ENCODE data around the gene C10orf105.

Gene C10orf105

DNA sequence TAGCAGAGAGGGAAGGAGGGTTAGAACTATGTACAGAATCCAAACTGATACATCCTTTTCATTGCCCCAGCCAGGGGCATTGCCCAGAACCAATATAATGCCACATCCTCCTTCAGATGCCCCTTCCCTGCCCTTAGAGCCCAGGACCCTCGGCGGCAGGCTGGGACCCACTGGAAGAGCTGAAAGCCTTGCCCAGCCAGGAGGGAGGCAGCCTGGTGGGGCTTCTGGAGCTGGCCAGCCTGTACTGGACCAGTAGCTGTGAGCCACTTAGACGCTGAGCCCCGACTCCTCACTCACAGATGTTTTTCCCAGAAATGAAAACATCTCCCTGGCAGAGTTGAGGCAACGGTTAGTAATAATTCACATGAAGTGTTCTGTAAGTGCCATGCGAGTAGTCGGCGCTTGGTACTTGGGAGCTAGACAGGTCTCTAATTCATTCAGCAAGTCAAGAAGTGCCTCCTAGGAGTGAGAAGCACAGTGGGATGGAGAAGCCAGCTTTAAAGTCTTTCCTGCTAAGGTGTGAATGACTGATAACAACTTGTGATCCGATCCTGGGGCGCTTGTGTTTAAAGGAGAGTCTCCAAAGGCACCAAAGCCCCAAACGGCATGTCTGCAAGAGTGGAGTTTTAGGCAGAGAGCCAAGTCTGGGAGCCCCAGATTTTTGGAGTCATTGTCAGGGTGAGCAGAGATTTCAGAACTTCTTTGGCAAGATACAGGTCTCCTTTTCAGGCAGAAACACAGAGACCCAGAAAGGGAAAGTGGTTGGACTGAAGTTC is 44.0 kb upstream of the C10orf105 start:
- no peaks in the 10 kb centered on the region for H3K27me3 ChIP-seq (ENCODE audit: insufficient read depth, insufficient read length)
- H3K9me3 ChIP-seq (ENCODE audit: insufficient read depth, low read length), result no peaks in the 10 kb centered on the region
- no peaks in the 10 kb centered on the region for H3K36me3 ChIP-seq (ENCODE audit: insufficient read depth, insufficient read length, low read length)
- TF ChIP-seq SUZ12 (IDR thresholded peaks at IDR 0.05; ENCODE audit: extremely low read depth, insufficient read depth, insufficient read length) (no peak), ZNF274 (IDR thresholded peaks at IDR 0.05; ENCODE audit: low read depth, low read length) (no peak), YY1 (IDR thresholded peaks at IDR 0.05; ENCODE audit: insufficient read depth, insufficient read length) (no peak)
- H3K4me1 ChIP-seq (ENCODE audit: insufficient read depth, insufficient read length), result peaks cover 20% of the 10 kb centered on the region
- H3K9ac ChIP-seq (ENCODE audit: insufficient read length, low read depth), result no peak overlapping the region
- no peak for DNase-seq (ENCODE audit: low read depth, low spot score)
- no peak overlapping the region for H3K4me3 ChIP-seq (ENCODE audit: insufficient read length, low read depth)

DNA sequence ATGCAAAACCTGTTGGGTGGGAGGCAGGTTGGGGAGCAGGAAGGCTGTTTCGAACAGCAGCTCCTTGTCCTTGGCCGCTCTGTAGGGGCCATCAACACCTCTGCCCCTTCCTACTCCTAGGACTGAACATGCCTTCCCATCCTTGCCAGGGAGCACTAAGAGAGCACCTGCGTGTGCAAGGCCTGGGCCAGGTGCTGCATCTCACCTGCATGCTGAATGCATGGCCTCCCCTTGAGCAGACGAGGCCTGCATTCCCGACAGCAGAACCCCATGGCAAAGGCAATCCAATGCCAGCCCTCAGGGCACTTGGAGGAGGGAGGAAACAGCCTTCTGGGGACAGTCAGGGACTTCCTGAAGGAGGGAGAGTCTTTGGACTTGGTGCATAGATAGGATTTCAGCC is 42.7 kb upstream of the C10orf105 start:
- no peaks in the 10 kb centered on the region for H3K36me3 ChIP-seq (ENCODE audit: insufficient read depth, insufficient read length, low read length)

DNA sequence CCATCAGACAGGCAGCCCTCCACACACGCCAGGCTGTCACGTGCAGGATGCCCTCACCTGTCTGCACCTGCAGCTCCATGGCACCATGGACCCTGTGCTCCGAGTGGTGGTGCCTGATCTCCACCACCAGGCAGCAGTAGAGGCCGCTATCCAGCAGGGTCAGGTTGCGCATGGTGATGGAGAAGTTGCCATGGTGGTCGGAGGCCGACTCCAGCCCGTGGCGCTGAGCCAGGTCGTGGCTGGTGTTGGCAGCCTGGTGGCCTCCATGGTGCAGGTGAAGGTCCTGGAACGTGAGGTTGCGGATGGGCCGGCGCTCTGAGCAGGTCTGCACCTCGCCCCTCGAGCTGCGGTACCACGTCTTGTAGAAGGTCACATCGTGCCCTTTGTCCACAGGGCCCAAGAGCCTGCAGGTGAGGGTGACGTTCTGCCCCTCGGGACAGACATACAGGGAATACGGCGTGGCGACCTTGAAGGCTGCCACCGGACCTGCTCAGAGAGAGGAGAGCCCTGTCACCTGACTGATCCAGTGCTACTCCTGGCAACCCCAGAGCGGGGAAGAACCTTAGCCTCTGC is 42.0 kb upstream of the C10orf105 start:
- TF ChIP-seq SUZ12 (IDR thresholded peaks at IDR 0.05; ENCODE audit: extremely low read depth, insufficient read depth, insufficient read length) (no peak), YY1 (IDR thresholded peaks at IDR 0.05; ENCODE audit: insufficient read depth, insufficient read length) (no peak), ZNF274 (IDR thresholded peaks at IDR 0.05; ENCODE audit: low read depth, low read length) (no peak)
- no peak for DNase-seq (ENCODE audit: low read depth, low spot score)
- H3K9ac ChIP-seq (ENCODE audit: insufficient read length, low read depth), result no peak overlapping the region
- no peaks in the 10 kb centered on the region for H3K36me3 ChIP-seq (ENCODE audit: insufficient read depth, insufficient read length, low read length)
- peaks cover 14% of the 10 kb centered on the region for H3K4me1 ChIP-seq (ENCODE audit: insufficient read depth, insufficient read length)
- H3K9me3 ChIP-seq (ENCODE audit: insufficient read depth, low read length), result no peaks in the 10 kb centered on the region
- H3K27me3 ChIP-seq (ENCODE audit: insufficient read depth, insufficient read length), result no peaks in the 10 kb centered on the region
- no peak overlapping the region for H3K4me3 ChIP-seq (ENCODE audit: insufficient read length, low read depth)

More for the DNA sequence above, 42.7 kb upstream of the C10orf105 start:
- Histone ChIP-seq H3K9ac (ENCODE audit: insufficient read length, low read depth) (no peak overlapping the region), H3K4me1 (ENCODE audit: insufficient read depth, insufficient read length) (peaks cover 15% of the 10 kb centered on the region), H3K4me3 (ENCODE audit: insufficient read length, low read depth) (no peak overlapping the region), H3K9me3 (ENCODE audit: insufficient read depth, low read length) (no peaks in the 10 kb centered on the region), H3K27me3 (ENCODE audit: insufficient read depth, insufficient read length) (no peaks in the 10 kb centered on the region)
- no peak for DNase-seq (ENCODE audit: low read depth, low spot score)
- TF ChIP-seq YY1 (IDR thresholded peaks at IDR 0.05; ENCODE audit: insufficient read depth, insufficient read length) (no peak), SUZ12 (IDR thresholded peaks at IDR 0.05; ENCODE audit: extremely low read depth, insufficient read depth, insufficient read length) (no peak), ZNF274 (IDR thresholded peaks at IDR 0.05; ENCODE audit: low read depth, low read length) (no peak)

DNA sequence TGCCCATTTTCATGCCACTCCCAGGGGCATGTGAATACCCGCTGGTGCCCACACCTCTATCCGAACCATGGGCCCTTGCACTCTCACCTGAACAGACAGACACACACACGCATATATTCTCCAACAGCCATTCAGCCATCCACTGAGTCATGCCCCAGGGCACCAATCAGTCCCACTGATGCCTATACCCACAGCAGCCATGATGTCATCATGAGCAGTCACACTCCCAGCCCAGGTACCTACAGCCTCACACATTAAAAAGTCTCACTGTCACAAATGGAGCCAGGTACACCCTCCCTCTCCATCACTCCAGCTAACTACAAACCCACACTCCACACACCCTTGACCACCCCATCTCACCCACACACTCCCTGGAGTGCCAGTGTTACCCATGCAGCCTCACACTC is 41.5 kb upstream of the C10orf105 start:
- no peak for DNase-seq (ENCODE audit: low read depth, low spot score)
- Histone ChIP-seq H3K9me3 (ENCODE audit: insufficient read depth, low read length) (no peaks in the 10 kb centered on the region), H3K9ac (ENCODE audit: insufficient read length, low read depth) (no peak overlapping the region), H3K4me1 (ENCODE audit: insufficient read depth, insufficient read length) (peaks cover 14% of the 10 kb centered on the region), H3K4me3 (ENCODE audit: insufficient read length, low read depth) (no peak overlapping the region), H3K36me3 (ENCODE audit: insufficient read depth, insufficient read length, low read length) (no peaks in the 10 kb centered on the region), H3K27me3 (ENCODE audit: insufficient read depth, insufficient read length) (no peaks in the 10 kb centered on the region)
- TF ChIP-seq ZNF274 (IDR thresholded peaks at IDR 0.05; ENCODE audit: low read depth, low read length) (no peak), YY1 (IDR thresholded peaks at IDR 0.05; ENCODE audit: insufficient read depth, insufficient read length) (no peak), SUZ12 (IDR thresholded peaks at IDR 0.05; ENCODE audit: extremely low read depth, insufficient read depth, insufficient read length) (no peak)

DNA sequence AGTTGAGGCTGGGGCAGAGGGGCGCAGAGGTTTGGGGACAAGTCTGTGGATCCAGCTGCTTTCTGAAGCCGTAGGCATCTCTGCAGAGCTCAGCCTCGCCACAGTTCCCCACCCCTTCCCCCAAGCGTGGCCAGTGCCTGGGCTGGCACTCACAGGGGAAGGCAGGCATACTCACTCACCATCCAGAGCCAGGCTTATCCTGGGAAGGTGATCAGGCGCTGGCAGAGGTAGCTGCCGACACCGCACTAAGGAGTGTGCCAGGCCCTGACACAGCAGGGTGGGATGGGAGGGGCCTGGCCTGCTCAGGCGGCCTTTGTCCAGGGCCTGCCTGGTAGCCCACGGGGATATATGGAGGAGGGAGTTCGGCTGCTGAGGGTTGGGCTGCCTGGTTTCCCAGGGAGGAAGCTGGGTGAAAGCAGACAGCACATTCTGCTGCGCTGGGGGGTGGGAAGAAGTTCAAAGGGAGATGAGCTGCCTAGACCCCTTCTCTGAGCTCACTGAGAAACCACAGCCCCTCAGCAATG is 37.9 kb upstream of the C10orf105 start:
- no peaks in the 10 kb centered on the region for H3K9me3 ChIP-seq (ENCODE audit: insufficient read depth, low read length)
- TF ChIP-seq YY1 (IDR thresholded peaks at IDR 0.05; ENCODE audit: insufficient read depth, insufficient read length) (no peak), SUZ12 (IDR thresholded peaks at IDR 0.05; ENCODE audit: extremely low read depth, insufficient read depth, insufficient read length) (no peak), ZNF274 (IDR thresholded peaks at IDR 0.05; ENCODE audit: low read depth, low read length) (no peak)
- no peak for DNase-seq (ENCODE audit: low read depth, low spot score)
- no peaks in the 10 kb centered on the region for H3K27me3 ChIP-seq (ENCODE audit: insufficient read depth, insufficient read length)
- H3K4me1 ChIP-seq (ENCODE audit: insufficient read depth, insufficient read length), result peaks cover 2% of the 10 kb centered on the region
- no peak overlapping the region for H3K4me3 ChIP-seq (ENCODE audit: insufficient read length, low read depth)
- H3K36me3 ChIP-seq (ENCODE audit: insufficient read depth, insufficient read length, low read length), result no peaks in the 10 kb centered on the region
- peak overlapping the region; percentile 57 for H3K9ac ChIP-seq (ENCODE audit: insufficient read length, low read depth)

DNA sequence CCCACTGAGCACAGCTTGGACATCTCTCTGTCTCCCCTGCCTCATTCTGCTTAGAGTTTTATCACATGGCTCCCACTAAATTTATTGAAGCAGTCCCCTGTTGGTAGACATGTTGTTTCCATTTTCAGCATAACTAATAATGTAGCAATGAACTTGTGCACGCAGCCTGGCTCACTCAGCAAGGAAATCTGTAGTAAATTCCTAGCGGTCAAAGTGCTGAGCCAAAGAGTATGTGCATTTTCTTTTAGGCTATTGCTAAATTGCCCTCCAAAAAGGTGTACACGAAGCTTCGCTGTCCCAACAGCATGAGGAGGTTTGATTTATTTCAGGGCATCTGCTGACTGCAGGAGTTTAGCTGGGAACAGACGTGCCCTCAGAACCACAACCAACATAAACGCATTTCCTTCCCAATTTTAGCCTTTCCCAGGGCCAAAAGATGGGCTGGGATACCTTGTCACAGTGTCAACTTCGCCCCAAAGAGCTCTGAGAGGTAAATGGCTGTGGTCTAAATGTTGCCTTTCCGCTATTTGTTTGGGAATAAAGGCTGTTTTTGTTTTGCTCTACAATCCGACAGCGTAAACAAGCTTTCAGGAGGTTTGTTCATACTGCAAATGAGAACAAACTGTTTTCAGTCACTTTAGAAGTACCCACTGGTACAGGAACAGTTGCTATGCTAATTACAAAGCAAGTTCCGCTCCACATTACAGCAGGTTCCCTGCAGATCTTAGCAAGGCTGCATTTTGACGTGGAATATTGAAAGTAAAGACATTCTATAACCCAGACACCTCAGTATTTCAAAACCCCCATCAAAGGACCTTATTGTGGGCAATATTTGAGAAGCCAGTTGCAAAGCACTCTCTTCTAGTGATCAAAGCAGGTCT is 37.0 kb upstream of the C10orf105 start:
- Histone ChIP-seq H3K4me3 (ENCODE audit: insufficient read length, low read depth) (no peak overlapping the region), H3K27me3 (ENCODE audit: insufficient read depth, insufficient read length) (no peaks in the 10 kb centered on the region), H3K36me3 (ENCODE audit: insufficient read depth, insufficient read length, low read length) (no peaks in the 10 kb centered on the region), H3K9me3 (ENCODE audit: insufficient read depth, low read length) (no peaks in the 10 kb centered on the region), H3K4me1 (ENCODE audit: insufficient read depth, insufficient read length) (no peaks in the 10 kb centered on the region), H3K9ac (ENCODE audit: insufficient read length, low read depth) (peak overlapping the region; percentile 57)
- TF ChIP-seq YY1 (IDR thresholded peaks at IDR 0.05; ENCODE audit: insufficient read depth, insufficient read length), result no peak
- TF ChIP-seq ZNF274 (IDR thresholded peaks at IDR 0.05; ENCODE audit: low read depth, low read length), result no peak
- TF ChIP-seq SUZ12 (IDR thresholded peaks at IDR 0.05; ENCODE audit: extremely low read depth, insufficient read depth, insufficient read length), result no peak
- DNase-seq (ENCODE audit: low read depth, low spot score), result no peak
